ENCODE data around the gene SFXN4.
"Not testable (repeated sequence)": the region's sequence is repeated elsewhere in the genome, so short reads cannot be mapped to it uniquely, and the experiment has no call there.

SFXN4 gene

GRCh38 chr10:119113751-119114732 is 51.5 kb downstream of the SFXN4 start:
- in situ Hi-C loops (cut with MboI; ENCODE audit: low sequenced_read_pairs) = no loop called here

DNA sequence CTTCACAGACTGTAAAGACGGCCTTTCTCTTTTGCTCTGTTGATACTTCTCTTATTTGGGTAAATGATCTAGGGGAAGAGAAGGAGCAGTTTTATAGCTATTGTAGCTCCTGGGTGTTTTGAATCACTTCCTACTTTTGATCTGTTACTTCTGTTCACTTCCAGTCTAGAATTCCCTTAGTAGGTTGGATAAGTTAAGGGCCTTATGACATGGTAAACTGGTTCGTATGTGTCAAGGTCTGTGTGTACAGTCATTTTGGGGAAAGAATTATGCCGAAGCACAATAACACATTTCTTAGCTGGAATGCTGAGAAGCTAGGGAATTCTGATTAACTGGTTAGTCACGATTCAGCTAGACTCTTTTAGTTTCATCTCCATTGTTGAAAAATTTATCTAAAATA is 53.5 kb downstream of the SFXN4 start:
- in situ Hi-C loops (cut with MboI; ENCODE audit: low sequenced_read_pairs) = no loop called here

DNA sequence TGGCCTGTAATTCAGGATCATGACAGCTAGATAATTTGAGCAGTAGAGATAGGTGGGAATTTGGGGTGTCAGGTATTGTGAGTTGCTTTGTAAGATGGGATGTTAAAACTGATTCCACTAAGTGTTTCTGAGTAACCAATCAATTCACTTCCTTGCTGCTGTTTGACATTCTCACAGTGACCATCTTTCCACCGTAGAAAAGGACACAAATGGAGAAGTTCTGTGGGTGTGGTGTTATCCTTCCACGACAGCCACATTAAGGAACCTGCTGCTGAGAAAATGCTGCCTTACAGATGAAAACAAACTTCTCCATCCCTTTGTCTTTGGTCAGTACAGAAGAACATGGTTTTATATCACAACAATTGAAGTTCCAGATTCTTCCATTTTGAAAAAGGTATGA is 57.7 kb downstream of the SFXN4 start:
- in situ Hi-C loops (cut with MboI; ENCODE audit: low sequenced_read_pairs) = not testable (repeated sequence)

GRCh38 chr10:119107106-119107505 is 58.4 kb downstream of the SFXN4 start:
- in situ Hi-C loops (cut with MboI; ENCODE audit: low sequenced_read_pairs) = not testable (repeated sequence)

GRCh38 chr10:119105899-119106298 is 59.6 kb downstream of the SFXN4 start:
- in situ Hi-C loops (cut with MboI; ENCODE audit: low sequenced_read_pairs) = not testable (repeated sequence)

- in situ Hi-C loops (cut with MboI; ENCODE audit: low sequenced_read_pairs) = no loop called here
Measured at GRCh38 chr10:119105155-119105554, 60.4 kb downstream of the SFXN4 start.

DNA sequence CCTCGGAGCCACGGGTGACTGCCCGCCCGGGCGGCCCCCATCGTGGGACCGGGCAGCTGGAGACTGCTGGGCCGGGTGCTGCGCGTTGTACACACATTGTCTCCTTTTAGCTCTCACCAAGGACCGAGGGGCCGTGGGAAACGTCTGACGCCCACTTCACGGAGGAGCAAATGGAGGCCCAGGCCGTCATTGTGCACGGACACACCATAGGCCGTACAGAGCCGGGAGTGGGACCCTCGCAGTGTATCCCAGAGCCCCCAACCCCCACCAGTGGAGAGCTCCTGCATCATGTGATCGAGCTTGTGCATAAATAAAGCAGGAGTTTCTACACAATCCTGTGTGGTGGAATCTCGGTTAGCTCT is 60.9 kb downstream of the SFXN4 start:
- in situ Hi-C loops (cut with MboI; ENCODE audit: low sequenced_read_pairs) = no loop called here

GRCh38 chr10:119103903-119104653 is 61.4 kb downstream of the SFXN4 start, which contains the start of gene DENND10:
Gene DENND10 (plus strand): TSS chr10:119104113. CDS start chr10:119104143, 30 bp downstream.
- in situ Hi-C loops (cut with MboI; ENCODE audit: low sequenced_read_pairs) = no loop called here

DNA sequence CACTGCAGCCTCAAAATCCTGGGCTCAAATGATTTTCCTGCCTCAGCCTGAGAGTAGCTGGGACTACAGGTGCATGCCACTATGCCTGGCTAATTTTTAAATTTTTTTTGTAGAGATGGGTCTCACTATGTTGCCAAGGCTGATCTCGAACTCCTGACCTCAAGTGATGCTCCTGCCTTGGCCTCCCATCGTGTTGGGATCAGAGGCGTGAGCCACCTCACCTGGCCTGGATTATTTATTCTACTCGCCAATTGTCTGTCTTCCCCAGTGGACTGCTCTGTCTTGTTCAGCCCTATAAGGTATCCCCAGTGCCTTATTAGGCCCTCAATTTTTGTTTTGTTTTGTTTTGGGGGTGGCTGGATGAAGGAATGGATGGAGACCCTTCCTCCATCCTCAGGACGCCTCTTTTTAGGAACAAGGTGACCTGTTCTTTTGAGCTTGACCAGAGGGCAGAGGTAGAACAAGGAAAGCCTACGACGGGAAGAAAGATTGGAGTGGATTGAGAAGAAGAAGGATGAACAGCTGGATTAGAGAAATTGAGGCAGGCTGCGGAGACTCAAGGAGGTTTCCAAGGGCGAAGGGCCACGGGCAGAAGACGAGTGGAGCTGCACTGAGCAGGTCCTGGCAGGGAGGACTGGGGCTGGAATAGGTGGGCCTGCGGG is 62.1 kb downstream of the SFXN4 start:
- in situ Hi-C loops (cut with MboI; ENCODE audit: low sequenced_read_pairs) = no loop called here

- in situ Hi-C loops (cut with MboI; ENCODE audit: low sequenced_read_pairs) = no loop called here
Measured at GRCh38 chr10:119101366-119102098, 64.0 kb downstream of the SFXN4 start.

DNA sequence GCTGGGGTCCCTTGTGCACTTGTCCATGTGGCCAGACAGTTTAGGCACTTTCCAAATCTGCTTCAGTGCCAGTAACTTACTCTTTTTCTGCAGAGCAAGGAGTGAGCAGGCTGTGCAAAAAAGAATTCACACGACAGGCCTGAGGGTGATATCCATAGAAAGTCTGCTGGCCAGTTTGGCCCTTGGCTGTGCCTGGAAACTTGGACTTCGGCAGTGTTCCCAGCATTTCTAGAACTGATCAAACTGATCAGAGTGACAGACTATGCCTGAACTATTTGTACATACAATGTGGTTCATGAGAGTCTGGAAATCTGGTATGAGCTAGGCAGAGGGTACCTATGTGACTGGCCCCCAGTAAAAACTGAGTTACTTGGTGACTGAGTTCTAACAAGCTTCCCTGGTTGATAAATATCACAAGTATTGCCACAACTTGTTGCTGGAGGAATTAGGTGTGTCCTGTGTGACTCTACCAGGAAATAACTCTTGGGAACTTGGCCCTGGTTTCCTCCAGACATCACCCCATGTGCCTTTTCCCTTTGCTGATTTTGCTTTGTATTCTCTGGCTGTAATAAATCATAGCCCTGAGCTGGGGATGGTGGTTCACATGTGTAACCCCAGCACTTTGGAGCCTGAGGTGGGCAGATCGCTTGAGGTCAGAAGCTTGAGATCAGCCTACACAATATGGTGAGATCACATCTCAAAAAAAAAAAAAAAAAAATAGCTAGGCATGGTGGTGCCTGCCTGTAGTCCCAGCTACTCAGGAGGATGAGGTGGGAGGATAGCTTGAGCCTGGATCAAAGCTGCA is 64.9 kb downstream of the SFXN4 start:
- in situ Hi-C loops (cut with MboI; ENCODE audit: low sequenced_read_pairs) = no loop called here

- in situ Hi-C loops (cut with MboI; ENCODE audit: low sequenced_read_pairs) = no loop called here
Measured at GRCh38 chr10:119098576-119098975, 66.9 kb downstream of the SFXN4 start.

GRCh38 chr10:119096641-119097415 is 68.7 kb downstream of the SFXN4 start:
- in situ Hi-C loops (cut with MboI; ENCODE audit: low sequenced_read_pairs) = not testable (repeated sequence)

- in situ Hi-C loops (cut with MboI; ENCODE audit: low sequenced_read_pairs) = no loop called here
Measured at GRCh38 chr10:119095640-119096039, 69.9 kb downstream of the SFXN4 start.

- in situ Hi-C loops (cut with MboI; ENCODE audit: low sequenced_read_pairs) = no loop called here
Measured at GRCh38 chr10:119090968-119091367, 74.5 kb downstream of the SFXN4 start.

Data from hTERT RPE-1 (cell line).